HT1080 (cell line): ENCODE measurements around the gene MED9. TPM values are rescaled to one million over a fixed set of nuclear protein-coding genes. Genes with fewer than 3 reads are reported as not detected.
A peak's percentile ranks its signal among the peaks of the same experiment; 100 is the strongest.
"Not testable (repeated sequence)": the region's sequence is repeated elsewhere in the genome, so short reads cannot be mapped to it uniquely, and the experiment has no call there.

Experiments
- DNase-seq: peaks from one replicate; pipeline ENCODE4 v3.0.0-alpha.2; 2015; ENCODE audit warnings: low read depth
- polyA plus RNA-seq, 2 experiments: library from polyadenylated mRNA; depleted of rRNA; stranded (reverse); fragments of >200 nt; gene quantifications; 2 replicates each; pipeline ENCODE4 v1.2.3, GENCODE V29; 2015
- total RNA-seq: library from RNA; depleted of rRNA; stranded (reverse); fragments of >200 nt; shearing (Covaris generic); gene quantifications from 2 replicates; pipeline ENCODE4 v1.2.3, GENCODE V29; 2014; rRNA removed

The MED9 gene, protein sequence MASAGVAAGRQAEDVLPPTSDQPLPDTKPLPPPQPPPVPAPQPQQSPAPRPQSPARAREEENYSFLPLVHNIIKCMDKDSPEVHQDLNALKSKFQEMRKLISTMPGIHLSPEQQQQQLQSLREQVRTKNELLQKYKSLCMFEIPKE
- total RNA-seq, result 9.7 and 13.7 TPM in 2 replicates
- 13.7 and 14.1 TPM in 2 replicates for polyA plus RNA-seq (2015; cell fraction: cytosol; rRNA removed)
- 7.9 and 13.0 TPM in 2 replicates for polyA plus RNA-seq (2015; cell fraction: nucleus; rRNA removed)

- peak; percentile 82 for DNase-seq
These were observed at the start of gene MED9 for GRCh38 chr17:17476865-17477467. Gene MED9, plus strand, starts transcription at chr17:17477000. Its CDS starts 42 bp downstream, at chr17:17477042.

- no peak for DNase-seq
These were observed 47.6 kb upstream of the MED9 start for GRCh38 chr17:17429222-17429621.

DNA sequence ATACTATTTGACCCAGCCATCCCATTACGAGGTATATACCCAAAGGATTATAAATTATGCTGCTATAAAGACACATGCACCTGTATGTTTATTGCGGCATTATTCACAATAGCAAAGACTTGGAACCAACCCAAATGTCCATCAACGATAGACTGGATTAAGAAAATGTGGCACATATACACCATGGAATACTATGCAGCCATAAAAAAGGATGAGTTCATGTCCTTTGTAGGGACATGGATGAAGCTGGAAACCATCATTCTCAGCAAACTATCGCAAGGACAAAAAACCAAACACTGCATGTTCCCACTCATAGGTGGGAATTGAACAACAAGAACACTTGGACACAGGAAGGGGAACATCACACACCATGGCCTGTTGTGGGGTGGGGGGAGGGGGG, 45.9 kb upstream of the MED9 start:
- not testable (repeated sequence) for DNase-seq

- DNase-seq, result no peak
These were observed 45.2 kb upstream of the MED9 start for GRCh38 chr17:17431605-17432004.

- DNase-seq, result no peak
These were observed 43.6 kb upstream of the MED9 start for GRCh38 chr17:17433000-17433703.

DNA sequence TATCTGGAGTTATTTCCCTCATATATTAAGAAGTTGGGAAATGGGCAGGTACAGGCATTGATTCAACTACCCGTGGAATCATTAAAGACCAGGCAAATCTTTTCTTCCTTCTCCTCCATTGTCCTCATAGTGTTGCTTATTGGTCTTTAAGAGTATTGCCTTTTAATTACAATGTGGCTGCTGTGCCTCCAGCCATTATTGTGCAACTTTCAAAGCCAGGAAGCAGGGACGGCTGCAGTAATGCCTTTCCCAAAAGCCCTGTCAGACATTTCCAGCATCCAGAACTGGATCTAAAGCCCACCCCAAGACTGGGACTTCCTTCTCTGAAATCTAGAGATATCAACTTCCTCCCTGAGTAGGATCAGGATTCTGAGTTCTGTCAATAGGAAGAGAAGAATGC, 42.3 kb upstream of the MED9 start:
- DNase-seq, result no peak

- peak; percentile 78 for DNase-seq
These were observed 41.5 kb upstream of the MED9 start for GRCh38 chr17:17435323-17435722.

DNA sequence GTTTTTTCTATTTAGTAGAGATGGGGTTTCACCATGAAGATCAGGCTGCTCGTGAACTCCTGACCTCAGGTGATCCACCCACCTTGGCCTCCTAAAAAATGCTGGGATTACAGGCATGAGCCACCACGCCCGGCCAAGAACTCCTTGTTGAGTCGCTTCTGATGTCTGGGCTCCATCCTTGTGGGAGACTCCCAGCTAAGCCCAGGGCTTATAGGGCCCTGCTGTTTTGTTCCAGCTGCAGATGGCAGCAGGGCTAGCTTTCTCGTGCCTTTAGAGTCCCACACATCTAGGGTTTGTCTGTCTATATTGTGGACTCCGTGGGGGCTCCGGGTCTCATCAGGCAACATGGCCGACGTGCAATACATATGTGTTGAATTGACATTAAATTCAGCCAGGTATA, 39.3 kb upstream of the MED9 start:
- DNase-seq, result no peak

DNA sequence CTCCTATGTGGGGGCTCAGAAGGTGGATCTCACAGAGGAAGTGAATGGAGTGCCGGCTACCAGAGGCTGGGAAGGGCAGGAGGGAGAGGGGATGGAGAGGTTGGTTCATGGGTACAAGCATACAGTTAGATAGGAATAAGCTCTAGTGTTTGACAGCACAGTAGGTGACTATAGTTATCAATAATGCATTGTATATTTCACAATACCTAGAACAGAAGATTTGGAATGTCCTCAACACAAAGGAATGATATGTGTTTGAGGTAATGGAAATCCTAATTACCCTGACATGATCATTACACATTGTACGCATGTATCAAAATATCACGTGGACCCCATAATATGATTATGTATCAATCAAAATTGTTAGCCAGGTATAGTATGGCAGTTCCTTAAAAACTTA, 38.9 kb upstream of the MED9 start:
- no peak for DNase-seq

GRCh38 chr17:17440010-17440843, 36.6 kb upstream of the MED9 start:
- DNase-seq, result peak; percentile 70

DNA sequence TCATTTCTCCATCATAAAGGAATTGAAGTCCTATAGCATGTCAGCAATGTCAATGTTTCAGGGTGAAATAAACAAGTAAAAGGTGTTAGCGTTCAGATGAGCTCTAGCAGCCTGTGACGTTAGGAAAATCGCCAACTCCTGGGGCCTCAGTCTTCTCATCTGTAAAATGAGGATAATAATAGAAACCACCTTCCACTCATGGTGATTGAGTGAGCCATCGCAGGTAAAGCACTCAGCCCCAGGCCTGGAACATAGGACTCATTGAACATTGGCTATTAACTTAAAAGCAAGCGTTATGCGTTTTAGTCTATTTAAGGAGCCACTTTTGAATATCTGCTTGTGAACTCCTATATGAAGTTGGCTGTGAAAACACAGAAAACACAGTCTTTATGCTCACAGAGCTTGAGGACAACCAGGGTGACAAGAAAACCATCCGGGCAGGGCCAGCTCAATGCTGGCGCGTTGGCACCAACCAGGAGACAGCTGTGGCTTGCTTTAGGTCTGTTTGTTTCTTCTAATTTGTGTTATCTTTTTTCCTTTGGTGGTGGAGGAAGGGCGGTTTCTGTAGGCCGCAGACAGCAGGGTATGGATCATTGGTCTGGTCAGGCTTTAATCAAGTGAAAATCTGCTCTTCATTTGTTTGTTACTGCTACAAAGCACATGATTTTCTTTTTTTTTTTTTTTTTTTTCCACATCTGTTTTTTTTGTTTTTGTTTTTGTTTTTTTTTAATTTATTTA, 35.7 kb upstream of the MED9 start:
- no peak for DNase-seq

DNA sequence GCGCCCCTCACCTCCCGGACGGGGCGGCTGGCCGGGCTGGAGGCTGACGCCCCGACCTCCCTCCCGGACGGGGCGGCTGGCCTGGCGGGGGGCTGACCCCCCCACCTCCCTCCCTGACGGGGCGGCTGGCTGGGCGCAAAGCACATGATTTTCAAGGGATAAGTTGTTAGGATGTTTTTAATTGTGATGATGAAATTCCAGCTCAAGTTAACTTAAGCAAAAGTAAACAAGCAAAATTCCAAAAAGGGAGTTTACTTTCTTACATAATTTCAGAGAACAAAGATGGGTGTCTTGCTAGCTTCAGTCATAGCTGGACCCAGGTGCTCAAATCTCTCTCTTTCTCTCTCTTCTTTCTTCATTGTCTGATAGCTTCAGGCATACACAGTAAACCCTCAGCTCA, 33.6 kb upstream of the MED9 start:
- DNase-seq, result no peak

GRCh38 chr17:17445296-17445924, 31.4 kb upstream of the MED9 start:
- no peak for DNase-seq

DNA sequence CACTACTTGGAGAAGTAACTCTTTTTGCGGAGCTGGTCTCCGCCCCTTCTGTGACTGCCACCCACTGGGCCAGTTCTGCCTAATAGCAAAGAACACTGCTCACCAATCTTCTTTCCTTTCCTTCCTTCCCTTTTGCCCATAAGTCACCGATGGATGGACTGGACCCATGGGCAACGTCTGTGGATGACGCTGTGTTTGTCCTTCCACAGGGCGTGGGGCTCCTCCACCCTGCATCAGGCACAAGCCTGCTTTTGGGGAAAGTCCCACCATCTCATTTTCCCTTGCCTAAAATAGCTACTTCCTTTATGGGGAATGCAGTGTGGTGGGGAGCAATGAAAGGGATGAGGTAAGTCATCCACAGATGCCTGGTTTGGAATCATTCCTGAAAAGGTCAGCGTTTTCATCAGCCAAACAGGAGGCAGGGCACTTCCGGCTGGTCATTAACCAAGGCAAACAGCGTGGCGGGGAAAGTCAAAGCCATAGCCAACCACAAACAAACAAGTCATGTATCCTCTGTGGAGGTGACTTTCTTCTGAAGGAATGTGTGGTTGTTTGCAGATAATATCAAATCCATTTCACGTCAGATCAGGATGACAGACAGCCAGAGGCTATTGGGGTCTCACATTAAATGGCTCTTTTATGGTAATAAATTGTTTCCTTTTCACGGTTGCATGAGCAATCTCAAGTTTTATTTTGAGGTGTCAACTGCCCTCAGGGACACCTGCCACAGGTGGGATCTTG, 30.7 kb upstream of the MED9 start:
- peak; percentile 85 for DNase-seq

- no peak for DNase-seq
These were observed 30.1 kb upstream of the MED9 start for GRCh38 chr17:17446666-17447155.

DNA sequence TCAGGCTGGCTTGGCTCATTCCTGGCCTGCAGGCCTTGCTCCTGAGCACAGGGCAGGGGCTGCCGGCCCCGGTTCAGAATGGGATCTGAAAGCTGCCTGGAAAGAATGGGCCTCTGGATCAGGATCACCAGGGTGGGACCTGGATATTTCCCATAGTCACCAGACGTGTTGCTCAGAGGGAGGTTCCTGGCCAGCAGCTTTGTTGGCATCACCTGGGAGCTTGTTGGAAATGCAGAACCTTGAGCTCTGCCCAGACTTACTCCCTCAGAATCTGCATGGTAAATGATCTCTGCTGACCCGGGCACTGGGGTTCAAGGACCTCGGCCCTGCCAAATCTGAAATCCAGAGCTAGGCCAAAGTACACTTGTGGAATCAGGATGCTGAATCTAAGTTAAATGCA, 29.5 kb upstream of the MED9 start:
- no peak for DNase-seq

DNA sequence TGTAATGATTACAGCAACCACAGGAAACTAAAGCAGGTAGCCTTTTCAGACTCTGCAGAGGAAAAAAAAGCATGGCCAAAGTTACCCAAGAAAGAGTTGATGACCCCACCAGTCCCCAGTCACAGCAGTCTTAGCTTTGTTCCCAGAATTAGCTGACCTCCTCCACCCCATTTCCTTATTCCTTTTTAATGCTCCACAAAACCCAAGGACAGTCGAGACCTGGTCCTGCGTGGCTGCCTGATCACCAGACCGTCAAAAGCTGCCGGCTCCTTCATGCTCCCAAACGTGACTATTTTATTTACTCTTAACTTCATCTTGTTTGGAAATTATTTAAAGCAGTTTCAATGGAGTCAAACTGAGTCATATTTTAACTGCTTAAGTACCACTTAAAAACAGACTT, 28.7 kb upstream of the MED9 start:
- DNase-seq, result no peak

DNA sequence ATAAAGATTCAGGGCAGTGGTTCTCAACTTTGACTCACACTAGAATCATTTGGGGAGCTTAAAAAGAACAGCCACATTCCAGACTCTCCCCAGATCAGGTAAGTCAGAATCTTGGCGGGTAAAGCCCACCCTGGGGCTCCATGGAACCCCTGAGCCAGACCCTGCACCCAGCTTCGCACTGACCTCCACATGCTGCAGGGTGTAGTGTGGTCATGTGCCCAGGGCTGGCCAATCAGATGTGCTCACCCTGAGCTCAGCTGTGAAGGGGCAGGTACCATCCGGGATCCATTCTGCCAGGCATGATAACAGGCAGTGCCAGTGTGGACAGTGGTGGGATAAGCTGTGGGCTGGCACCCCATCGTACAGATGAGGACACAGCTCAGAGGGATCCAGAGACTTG, 28.1 kb upstream of the MED9 start:
- DNase-seq, result no peak

GRCh38 chr17:17453088-17453487, 23.7 kb upstream of the MED9 start:
- no peak for DNase-seq

- DNase-seq, result no peak
These were observed 22.5 kb upstream of the MED9 start for GRCh38 chr17:17454276-17454675.
